ENCODE results near the gene MYPN.

DNA sequence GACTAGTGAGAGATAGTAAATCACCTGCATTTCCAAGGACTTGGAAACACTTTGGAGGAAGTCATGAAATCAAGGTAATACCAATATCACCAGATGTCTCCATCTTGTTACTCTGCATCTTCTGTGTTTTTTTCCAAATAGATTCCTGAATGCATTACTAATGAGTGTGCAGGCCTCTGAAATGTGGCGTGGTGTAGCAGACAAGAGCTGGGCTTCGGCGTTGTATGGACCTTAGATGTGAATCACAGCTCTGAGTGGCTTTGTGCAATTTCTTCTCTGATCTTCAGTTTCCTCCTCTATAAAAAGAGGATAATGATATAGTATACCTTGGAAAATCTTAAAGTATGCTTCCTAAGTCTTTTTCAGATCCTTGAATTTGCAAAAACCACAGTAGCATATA, 9.6 kb upstream of the MYPN start:
- TF ChIP-seq POLR2A (IDR thresholded peaks at IDR 0.05; ENCODE audit: low read length) (no peak), GATA1 (IDR thresholded peaks at IDR 0.05; ENCODE audit: low read depth, low read length) (no peak)

Measured in erythroblast (primary cell).